ENCODE data around the gene CYB5RL. TPM values are rescaled to one million over a fixed set of nuclear protein-coding genes. Genes with fewer than 3 reads are reported as not detected.

CYB5RL gene
- total and polyA plus RNA-seq, 2 of the 8 experiments (the other 6 are each of a cell fraction or from before 2014, with no cell fraction given), result 13.2 to 14.1 TPM

GRCh38 chr1:54237586-54237985, 37.8 kb upstream of the CYB5RL start:
- POLR2A ChIA-PET (ENCODE audit: partially characterized antibody), result no interaction called here
- H3K14ac ChIP-seq (ENCODE audit: insufficient read length), result no peak overlapping the region
- H2BK15ac ChIP-seq (ENCODE audit: low read length), result no peak overlapping the region
- TF ChIP-seq KDM5A (IDR thresholded peaks at IDR 0.05; ENCODE audit: low read length) (no peak), TAF7 (optimal IDR thresholded peaks at IDR 0.05; ENCODE audit: borderline replicate concordance, low read depth, low read length) (no peak), GABPA (IDR thresholded peaks at IDR 0.05; ENCODE audit: borderline replicate concordance, insufficient read depth, low read length) (no peak), CHD2 (IDR thresholded peaks at IDR 0.05; ENCODE audit: low read length) (no peak), EZH2 (IDR thresholded peaks at IDR 0.05; ENCODE audit: low read depth, low read length, severe bottlenecking) (no peak), YY1 (IDR thresholded peaks at IDR 0.05; ENCODE audit: low read depth, low read length) (no peak), SP4 (IDR thresholded peaks at IDR 0.05; ENCODE audit: low read length) (no peak)
- FAIRE-seq (no peak), DNase-seq (ENCODE audit: low read depth in 1 of 2, low spot score in 2 of 2) (no peak)
- H3K23me2 ChIP-seq (ENCODE audit: low read depth, low read length), result no peaks in the 10 kb centered on the region
- no peak overlapping the region for H2AFZ ChIP-seq (ENCODE audit: low read length)
- H3K4me1 ChIP-seq (replicated peaks in 1 of 4; ENCODE audit: control insufficient read depth in 3 of 4, insufficient read depth in 4 of 4, low read length in 3 of 4), result no peaks in the 10 kb centered on the region
- CTCF ChIA-PET (ENCODE audit: partially characterized antibody), result interaction anchor here (1.2 kb wide), 1 partner anchor 38 kb away, joined by 3 read pairs; no protein-coding TSS in a partner anchor
- no peak overlapping the region for H4K91ac ChIP-seq (replicated peaks; ENCODE audit: insufficient read length, low read length)
- no peaks in the 10 kb centered on the region for H3K27me3 ChIP-seq (replicated peaks in 1 of 4; ENCODE audit: control insufficient read depth in 3 of 4, extremely low read depth in 1 of 4, insufficient read depth in 3 of 4, low read length in 3 of 4)
- no peak overlapping the region for H3K9ac ChIP-seq (replicated peaks in 1 of 4; ENCODE audit: extremely low read depth in 1 of 4, low read depth in 3 of 4, low read length in 3 of 4)
- no peaks in the 10 kb centered on the region for H3K79me2 ChIP-seq (ENCODE audit: control insufficient read depth in 1 of 2, insufficient read depth in 2 of 2, low read length in 2 of 2)
- no peak overlapping the region for H4K5ac ChIP-seq (ENCODE audit: insufficient read length, low read depth, low read length)
- H3K18ac ChIP-seq (ENCODE audit: extremely low read depth, low read length), result no peak overlapping the region
- H4K8ac ChIP-seq (ENCODE audit: extremely low read depth, insufficient read depth, low read length), result no peak overlapping the region
- H2BK120ac ChIP-seq (replicated peaks; ENCODE audit: low read depth, low read length), result no peak overlapping the region
- peaks cover 0 to 3% of the 10 kb centered on the region in 2 experiments for H4K20me1 ChIP-seq (replicated peaks in 1 of 2; ENCODE audit: control insufficient read depth in 1 of 2, insufficient read depth in 2 of 2, low read length in 2 of 2)
- H3K27ac ChIP-seq (ENCODE audit: low read depth, low read length), result no peak overlapping the region
- H2BK12ac ChIP-seq (ENCODE audit: low read depth, low read length), result no peak overlapping the region
- no peak overlapping the region for H3K4me2 ChIP-seq (ENCODE audit: insufficient read depth in 1 of 2, low read depth in 2 of 2, low read length in 2 of 2)
- H3K9me3 ChIP-seq (ENCODE audit: insufficient read depth in 2 of 2, low read depth in 1 of 2, low read length in 1 of 2), result no peaks in the 10 kb centered on the region; a peak in 1 of 4 replicates
- H3K79me1 ChIP-seq (ENCODE audit: low read depth, low read length), result no peaks in the 10 kb centered on the region; the same call in 1 of the 2 replicates
- H2BK5ac ChIP-seq (ENCODE audit: low read depth, low read length), result no peak overlapping the region
- H3K56ac ChIP-seq (replicated peaks; ENCODE audit: insufficient read length, low read depth, low read length), result no peak overlapping the region
- no peak overlapping the region for H3K4ac ChIP-seq (replicated peaks; ENCODE audit: insufficient read length, low read depth, low read length)
- H2BK20ac ChIP-seq (ENCODE audit: low read length), result no peak overlapping the region
- peaks cover 3 to 48% (median 27%) of the 10 kb centered on the region in 4 experiments; a peak in 7 of 8 replicates for H3K36me3 ChIP-seq (ENCODE audit: control insufficient read depth in 2 of 4, insufficient read depth in 4 of 4, low read length in 3 of 4)
- no peak overlapping the region for H3K4me3 ChIP-seq (ENCODE audit: extremely low read depth in 1 of 4, insufficient read depth in 2 of 4, low read depth in 3 of 4, low read length in 4 of 4)
- H3K23ac ChIP-seq (ENCODE audit: insufficient read length), result no peak overlapping the region
- no peak overlapping the region for H2AK5ac ChIP-seq (ENCODE audit: low read depth, low read length)
- 95% methylated on average over 10 of the region's 10 CpGs; no CpG with 5 or more reads in 1 of the 2 experiments for WGBS, 2 experiments (ENCODE audit: extremely low coverage in 1 of 2, insufficient coverage in 1 of 2, insufficient read length in 1 of 2, insufficient replicate concordance in 2 of 2, low coverage in 1 of 2, low lambda C conversion rate in 2 of 2, missing lambda C conversion rate in 1 of 2)

Data from H1 (cell line).